ENCODE data around the gene CARTPT.

DNA sequence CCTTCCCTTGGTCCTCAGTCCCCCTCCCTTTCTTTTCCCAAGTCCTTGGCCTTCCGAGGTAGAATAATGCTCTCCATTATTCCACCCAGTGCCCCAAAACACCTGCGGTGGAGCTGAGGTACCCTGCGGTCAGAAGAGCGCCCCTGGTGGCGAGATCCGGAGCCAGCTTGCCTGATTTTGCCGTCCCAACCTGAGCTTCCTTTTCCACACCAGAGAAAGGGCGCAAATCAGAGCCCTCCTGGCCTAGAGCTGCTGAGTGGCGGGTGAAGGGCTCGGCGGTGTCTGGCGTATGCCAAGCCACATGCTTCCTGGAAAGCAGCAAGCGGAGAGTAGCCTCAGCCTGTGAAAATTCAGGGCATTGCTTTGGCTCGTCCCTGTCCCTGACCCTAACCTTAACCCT, 21.1 kb upstream of the CARTPT start:
- TF ChIP-seq, protein P1, sequence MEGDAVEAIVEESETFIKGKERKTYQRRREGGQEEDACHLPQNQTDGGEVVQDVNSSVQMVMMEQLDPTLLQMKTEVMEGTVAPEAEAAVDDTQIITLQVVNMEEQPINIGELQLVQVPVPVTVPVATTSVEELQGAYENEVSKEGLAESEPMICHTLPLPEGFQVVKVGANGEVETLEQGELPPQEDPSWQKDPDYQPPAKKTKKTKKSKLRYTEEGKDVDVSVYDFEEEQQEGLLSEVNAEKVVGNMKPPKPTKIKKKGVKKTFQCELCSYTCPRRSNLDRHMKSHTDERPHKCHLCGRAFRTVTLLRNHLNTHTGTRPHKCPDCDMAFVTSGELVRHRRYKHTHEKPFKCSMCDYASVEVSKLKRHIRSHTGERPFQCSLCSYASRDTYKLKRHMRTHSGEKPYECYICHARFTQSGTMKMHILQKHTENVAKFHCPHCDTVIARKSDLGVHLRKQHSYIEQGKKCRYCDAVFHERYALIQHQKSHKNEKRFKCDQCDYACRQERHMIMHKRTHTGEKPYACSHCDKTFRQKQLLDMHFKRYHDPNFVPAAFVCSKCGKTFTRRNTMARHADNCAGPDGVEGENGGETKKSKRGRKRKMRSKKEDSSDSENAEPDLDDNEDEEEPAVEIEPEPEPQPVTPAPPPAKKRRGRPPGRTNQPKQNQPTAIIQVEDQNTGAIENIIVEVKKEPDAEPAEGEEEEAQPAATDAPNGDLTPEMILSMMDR (IDR thresholded peaks at IDR 0.05; ENCODE audit: low read depth, low read length): peak; percentile 46
- TF ChIP-seq MYC (IDR thresholded peaks at IDR 0.05; ENCODE audit: low read depth, low read length) (no peak), POLR2A (IDR thresholded peaks at IDR 0.05; ENCODE audit: extremely low read depth, insufficient read length) (no peak)
